Gastrocnemius medialis (tissue), 4 donors: ENCODE results near the gene ABHD15.

Experiments
- CTCF ChIP-seq, 5 experiments: fragments of 450-650 bp in 3 of 5; fragments of 200-600 bp in 2 of 5; sonication (generic) in 2 of 5; IDR thresholded peaks in 4 of 5; conservative IDR thresholded peaks in 1 of 5; 1 replicate in 4 of 5; 2 replicates in 1 of 5; pipeline ENCODE4 v1.5.1; 2016 to 2019; ENCODE audit warnings: antibody characterized with exemption in 5 of 5, mild to moderate bottlenecking in 3 of 5, moderate library complexity in 3 of 5
- POLR2A ChIP-seq, 2 donors: fragments of 450-650 bp; IDR thresholded peaks; one replicate each; pipeline ENCODE4 v1.6.1; 2017; ENCODE audit warnings: antibody characterized with exemption in 2 of 2, mild to moderate bottlenecking in 2 of 2, moderate library complexity in 2 of 2

GRCh38 chr17:29615492-29616299 is 48.9 kb upstream of the ABHD15 start:
- TF ChIP-seq CTCF (IDR thresholded peaks at IDR 0.05 in 4 of 5, conservative IDR thresholded peaks at IDR 0.05 in 1 of 5) (no peak), POLR2A (IDR thresholded peaks at IDR 0.05) (peak; percentile 42 to 67)
